Lung (tissue), 12 donors: ENCODE measurements around the gene ILRUN. TPM values are rescaled to one million over a fixed set of nuclear protein-coding genes. Genes with fewer than 3 reads are reported as not detected.

Experiments
- ATAC-seq: fragments of 200-7000 bp; cut with Tn5 transposase; one replicate; pipeline ENCODE4 v1.9.1; 2020; ENCODE audit warnings: moderate number of reproducible peaks; ENCODE audit not compliant: insufficient read depth, low FRiP score
- DNase-seq, 3 donors: peaks; one replicate each; pipeline ENCODE4 v3.0.0-alpha.2; 2013 to 2017
- H3K27ac ChIP-seq, 2 donors: one replicate each; pipeline ENCODE4 v1.5.1; 2013; ENCODE audit warnings: mild to moderate bottlenecking in 2 of 2, moderate library complexity in 2 of 2, control low read depth in 1 of 2, inconsistent platforms in 1 of 2, low read depth in 1 of 2, low read length in 1 of 2
- H3K27me3 ChIP-seq, 3 donors: one replicate each; pipeline ENCODE4 v1.5.1; 2013; ENCODE audit warnings: low read length in 2 of 3; ENCODE audit not compliant: control insufficient read depth in 3 of 3, insufficient read depth in 3 of 3
- H3K36me3 ChIP-seq, 4 donors: one replicate each; pipeline ENCODE4 v1.5.1; 2013; ENCODE audit warnings: low read length in 4 of 4, mild to moderate bottlenecking in 1 of 4, moderate library complexity in 1 of 4; ENCODE audit not compliant: control insufficient read depth in 4 of 4, insufficient read depth in 4 of 4
- H3K4me1 ChIP-seq, 5 donors: one replicate each; pipeline ENCODE4 v1.5.1; 2013; ENCODE audit warnings: low read length in 5 of 5, mild to moderate bottlenecking in 2 of 5, moderate library complexity in 1 of 5; ENCODE audit not compliant: control insufficient read depth in 5 of 5, insufficient read depth in 5 of 5
- H3K4me3 ChIP-seq: one replicate; pipeline ENCODE4 v1.5.1; 2013; ENCODE audit warnings: mild to moderate bottlenecking, control low read depth, moderate library complexity
- H3K9ac ChIP-seq, 2 donors: one replicate each; pipeline ENCODE4 v1.5.1; 2013; ENCODE audit warnings: low read length in 2 of 2, control low read depth in 1 of 2; ENCODE audit not compliant: insufficient read depth in 1 of 2
- H3K9me3 ChIP-seq, 4 donors: one replicate each; pipeline ENCODE4 v1.5.1; 2013; ENCODE audit warnings: low read length in 3 of 4, mild to moderate bottlenecking in 1 of 4, moderate library complexity in 1 of 4; ENCODE audit not compliant: control insufficient read depth in 4 of 4, insufficient read depth in 3 of 4
- CTCF ChIP-seq: IDR thresholded peaks from 2 replicates; pipeline ENCODE4 v1.5.1; 2012; ENCODE audit warnings: mild to moderate bottlenecking; ENCODE audit errors: control extremely low read depth, extremely low read depth
- WGBS, 2 donors: extraction: QIAGEN DNeasy Blood & Tissue Kit; methylation state at CpG; one replicate each; pipeline ENCODE4 v1.1.7; 2013; 5-methylcytosine and 5-hydroxymethylcytosine counted together
- polyA plus RNA-seq, 2 donors: library from polyadenylated mRNA; stranded (reverse); fragments of 200-250 nt; gene quantifications; one replicate each; pipeline ENCODE4 v1.2.1, GENCODE V29; 2013
- total RNA-seq, 2 donors: library from RNA; depleted of rRNA in 1 of 2; stranded (reverse); fragments of >200 nt in 1 of 2; gene quantifications; one replicate each; pipeline ENCODE4 v1.2.1, GENCODE V29; 2014 to 2021
- donor health status: control.
- donor health status: control.
- donor health status: Bipolar disorder and iron deficiency.
- donor health status: healthy.
- donor health status: DM: yes; HTN: yes; CAD: no.

The ILRUN gene
- total and polyA plus RNA-seq, 4 donors, result 51.9 to 70.1 (median 56.0) TPM

- WGBS, 2 donors, result 54 to 69% methylated on average over 5 of the region's 5 CpGs
- DNase-seq, result no peak
- H3K36me3 ChIP-seq, result peaks cover 0 to 4% (median 0%) of the 10 kb centered on the region in 4 donors
- no peak overlapping the region for H3K27ac ChIP-seq
- TF ChIP-seq CTCF, result no peak
- no peak overlapping the region for H3K4me3 ChIP-seq
- H3K27me3 ChIP-seq, result no peaks in the 10 kb centered on the region
- no peaks in the 10 kb centered on the region for H3K9me3 ChIP-seq
- H3K9ac ChIP-seq, result no peak overlapping the region
- no peak for ATAC-seq
- peaks cover 0 to 10% (median 0%) of the 10 kb centered on the region in 5 donors for H3K4me1 ChIP-seq
These were observed 7.6 kb downstream of the ILRUN start for GRCh38 chr6:34688956-34689355.

DNA sequence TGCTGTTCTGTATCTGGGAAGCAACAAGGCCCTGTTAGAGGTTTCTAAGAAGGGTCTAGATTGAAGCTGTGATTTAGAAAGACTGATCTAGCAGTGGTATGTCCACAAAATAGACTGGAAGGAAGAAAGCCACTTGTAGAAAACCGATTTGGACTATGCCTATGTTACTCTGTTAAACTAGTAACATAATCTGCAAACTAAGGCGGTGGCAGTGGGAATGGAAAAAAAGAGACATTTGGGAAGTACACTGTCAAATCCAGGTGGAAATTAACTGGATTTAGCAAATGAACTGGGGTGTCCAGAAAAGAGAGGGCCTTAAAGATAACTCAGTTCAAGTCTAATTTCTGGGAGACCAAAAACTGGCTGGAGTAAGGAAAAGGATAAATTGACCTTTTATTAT, 11.6 kb downstream of the ILRUN start:
- Histone ChIP-seq H3K9me3 (no peaks in the 10 kb centered on the region), H3K4me3 (no peak overlapping the region), H3K36me3 (peaks cover 0 to 4% (median 0%) of the 10 kb centered on the region in 4 donors), H3K9ac (no peak overlapping the region), H3K27ac (no peak overlapping the region), H3K4me1 (peaks cover 0 to 12% (median 5%) of the 10 kb centered on the region in 5 donors), H3K27me3 (no peaks in the 10 kb centered on the region)
- DNase-seq, result no peak
- ATAC-seq, result no peak
- TF ChIP-seq CTCF, result no peak
- 84 to 89% methylated on average over 2 of the region's 2 CpGs for WGBS, 2 donors

DNA sequence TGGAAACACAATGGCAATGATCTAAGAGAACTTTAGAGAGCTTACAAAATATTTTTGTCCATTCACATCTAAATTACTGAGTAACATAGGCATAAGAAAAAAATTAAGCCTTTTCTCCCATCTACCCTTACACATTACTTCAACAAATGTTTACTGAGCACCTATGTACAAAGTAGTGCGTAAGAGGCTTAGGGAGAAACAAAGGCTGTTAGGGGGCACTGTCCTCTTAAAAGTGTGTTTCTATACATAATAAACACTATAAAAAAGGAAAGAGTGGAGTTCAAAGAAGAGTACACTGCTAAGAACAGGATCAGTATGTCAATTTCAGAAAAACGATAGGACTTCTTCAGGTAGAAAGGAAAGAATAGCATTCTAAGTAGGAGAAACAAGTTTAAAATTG, 12.2 kb downstream of the ILRUN start:
- peaks cover 0 to 17% (median 6%) of the 10 kb centered on the region in 5 donors for H3K4me1 ChIP-seq
- no peaks in the 10 kb centered on the region for H3K27me3 ChIP-seq
- 82 to 86% methylated on average over 2 of the region's 2 CpGs for WGBS, 2 donors
- peaks cover 0 to 4% (median 0%) of the 10 kb centered on the region in 4 donors for H3K36me3 ChIP-seq
- no peaks in the 10 kb centered on the region for H3K9me3 ChIP-seq
- ATAC-seq (no peak), DNase-seq (no peak)
- H3K27ac ChIP-seq, result no peak overlapping the region
- no peak overlapping the region for H3K4me3 ChIP-seq
- no peak for TF ChIP-seq CTCF
- H3K9ac ChIP-seq, result no peak overlapping the region
